IPS-18c (cell line): Measurements from ENCODE around the gene GRIA4.
"Not testable (repeated sequence)": the region's sequence is repeated elsewhere in the genome, so short reads cannot be mapped to it uniquely, and the experiment has no call there.

ENCODE experiments used
- H3K4me3 ChIP-seq: 2 replicates; pipeline ENCODE4 v1.7.0; 2013; ENCODE audit warnings: low read depth, mild to moderate bottlenecking, low read length, moderate library complexity; ENCODE audit not compliant: insufficient read depth
- H3K9me3 ChIP-seq: one replicate; pipeline ENCODE4 v1.6.1; 2013; ENCODE audit warnings: mild to moderate bottlenecking, low read length, moderate library complexity; ENCODE audit not compliant: control insufficient read depth, insufficient read depth

The GRIA4 gene

GRCh38 chr11:105741488-105742020, 131.7 kb downstream of the GRIA4 start:
- Histone ChIP-seq H3K4me3 (no peak overlapping the region), H3K9me3 (no peaks in the 10 kb centered on the region)

- H3K9me3 ChIP-seq = no peaks in the 10 kb centered on the region
- no peak overlapping the region for H3K4me3 ChIP-seq
Observed at GRCh38 chr11:105754260-105754659, 144.4 kb downstream of the GRIA4 start.

- Histone ChIP-seq H3K4me3 (no peak overlapping the region), H3K9me3 (no peaks in the 10 kb centered on the region)
Observed at GRCh38 chr11:105754716-105755115, 144.8 kb downstream of the GRIA4 start.

GRCh38 chr11:105757107-105757506, 147.2 kb downstream of the GRIA4 start:
- H3K4me3 ChIP-seq = no peak overlapping the region
- no peaks in the 10 kb centered on the region for H3K9me3 ChIP-seq

GRCh38 chr11:105763594-105763993, 153.7 kb downstream of the GRIA4 start:
- Histone ChIP-seq H3K4me3 (no peak overlapping the region), H3K9me3 (no peaks in the 10 kb centered on the region)

GRCh38 chr11:105767931-105768330, 158.1 kb downstream of the GRIA4 start:
- Histone ChIP-seq H3K9me3 (no peaks in the 10 kb centered on the region), H3K4me3 (no peak overlapping the region)

GRCh38 chr11:105769627-105770026, 159.8 kb downstream of the GRIA4 start:
- Histone ChIP-seq H3K4me3 (no peak overlapping the region), H3K9me3 (no peaks in the 10 kb centered on the region)

GRCh38 chr11:105773452-105773851, 163.6 kb downstream of the GRIA4 start:
- not testable (repeated sequence) for H3K9me3 ChIP-seq, H3K4me3 ChIP-seq

GRCh38 chr11:105774899-105775298, 165.0 kb downstream of the GRIA4 start:
- no peak overlapping the region for H3K4me3 ChIP-seq
- no peaks in the 10 kb centered on the region for H3K9me3 ChIP-seq

GRCh38 chr11:105780781-105781525, 171.1 kb downstream of the GRIA4 start:
- H3K9me3 ChIP-seq = no peaks in the 10 kb centered on the region
- no peak overlapping the region for H3K4me3 ChIP-seq

- Histone ChIP-seq H3K9me3 (no peaks in the 10 kb centered on the region), H3K4me3 (no peak overlapping the region)
Observed at GRCh38 chr11:105781807-105782206, 171.9 kb downstream of the GRIA4 start.

GRCh38 chr11:105783216-105783615, 173.3 kb downstream of the GRIA4 start:
- Histone ChIP-seq H3K4me3 (no peak overlapping the region), H3K9me3 (no peaks in the 10 kb centered on the region)

GRCh38 chr11:105785850-105786249, 176.0 kb downstream of the GRIA4 start:
- H3K4me3 ChIP-seq, H3K9me3 ChIP-seq: not testable (repeated sequence)

GRCh38 chr11:105786741-105787140, 176.9 kb downstream of the GRIA4 start:
- Histone ChIP-seq H3K4me3 (no peak overlapping the region), H3K9me3 (no peaks in the 10 kb centered on the region)

- H3K9me3 ChIP-seq = no peaks in the 10 kb centered on the region
- no peak overlapping the region for H3K4me3 ChIP-seq
Observed at GRCh38 chr11:105789579-105790420, 179.9 kb downstream of the GRIA4 start.

GRCh38 chr11:105790840-105791239, 181.0 kb downstream of the GRIA4 start:
- no peaks in the 10 kb centered on the region for H3K9me3 ChIP-seq

GRCh38 chr11:105793092-105793491, 183.2 kb downstream of the GRIA4 start:
- H3K4me3 ChIP-seq = no peak overlapping the region
- H3K9me3 ChIP-seq = no peaks in the 10 kb centered on the region

More at GRCh38 chr11:105790840-105791239, 181.0 kb downstream of the GRIA4 start:
- no peak overlapping the region for H3K4me3 ChIP-seq

- Histone ChIP-seq H3K9me3 (no peaks in the 10 kb centered on the region), H3K4me3 (no peak overlapping the region)
Observed at GRCh38 chr11:105799263-105799662, 189.4 kb downstream of the GRIA4 start.
